Stomach (tissue), 4 donors: ENCODE data around the gene OSMR.

Experiments used
- EP300 ChIP-seq: sonication (generic); formaldehyde crosslinking; IDR thresholded peaks from one replicate; pipeline ENCODE4 v1.6.1; 2017; ENCODE audit warnings: antibody characterized with exemption
- POLR2A ChIP-seq, 4 donors: fragments of 450-650 bp; IDR thresholded peaks; one replicate each; pipeline ENCODE4 v1.6.1; 2016; ENCODE audit warnings: antibody characterized with exemption in 4 of 4, control low read depth in 2 of 4, mild to moderate bottlenecking in 1 of 4, moderate library complexity in 1 of 4
- POLR2AphosphoS5 ChIP-seq, 3 donors: sonication (generic); formaldehyde crosslinking; IDR thresholded peaks; one replicate each; pipeline ENCODE4 v1.6.1; 2016; ENCODE audit warnings: antibody characterized with exemption in 3 of 3
- TF ChIP-seq, protein P1 (sequence below), 7 experiments: fragments of 450-650 bp in 4 of 7; fragments of 200-600 bp in 3 of 7; sonication (generic) in 3 of 7; IDR thresholded peaks; one replicate each; pipeline ENCODE4 v1.5.1; 2016 to 2019; ENCODE audit warnings: antibody characterized with exemption in 7 of 7, control low read depth in 2 of 7, mild to moderate bottlenecking in 1 of 7

DNA sequence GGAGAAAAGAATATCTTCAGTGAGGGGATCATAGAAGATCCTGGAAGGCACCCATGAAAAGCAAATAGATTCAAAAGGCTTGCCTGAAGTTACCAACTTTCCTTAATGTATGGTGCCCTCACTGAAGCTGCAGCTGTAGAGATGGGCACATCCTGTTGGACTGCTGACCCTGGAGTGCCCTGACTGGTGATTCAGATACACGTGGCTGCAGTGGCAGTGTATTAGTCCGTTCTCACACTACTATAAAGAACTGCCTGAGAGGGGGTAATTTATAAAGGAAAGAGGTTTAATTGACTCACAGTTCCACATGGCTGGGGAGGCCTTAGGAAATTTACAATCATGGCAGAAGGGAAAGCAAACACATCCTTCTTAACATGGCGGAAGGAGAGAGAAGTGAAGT lies 80.3 kb downstream of the OSMR start:
- TF ChIP-seq, protein P1, sequence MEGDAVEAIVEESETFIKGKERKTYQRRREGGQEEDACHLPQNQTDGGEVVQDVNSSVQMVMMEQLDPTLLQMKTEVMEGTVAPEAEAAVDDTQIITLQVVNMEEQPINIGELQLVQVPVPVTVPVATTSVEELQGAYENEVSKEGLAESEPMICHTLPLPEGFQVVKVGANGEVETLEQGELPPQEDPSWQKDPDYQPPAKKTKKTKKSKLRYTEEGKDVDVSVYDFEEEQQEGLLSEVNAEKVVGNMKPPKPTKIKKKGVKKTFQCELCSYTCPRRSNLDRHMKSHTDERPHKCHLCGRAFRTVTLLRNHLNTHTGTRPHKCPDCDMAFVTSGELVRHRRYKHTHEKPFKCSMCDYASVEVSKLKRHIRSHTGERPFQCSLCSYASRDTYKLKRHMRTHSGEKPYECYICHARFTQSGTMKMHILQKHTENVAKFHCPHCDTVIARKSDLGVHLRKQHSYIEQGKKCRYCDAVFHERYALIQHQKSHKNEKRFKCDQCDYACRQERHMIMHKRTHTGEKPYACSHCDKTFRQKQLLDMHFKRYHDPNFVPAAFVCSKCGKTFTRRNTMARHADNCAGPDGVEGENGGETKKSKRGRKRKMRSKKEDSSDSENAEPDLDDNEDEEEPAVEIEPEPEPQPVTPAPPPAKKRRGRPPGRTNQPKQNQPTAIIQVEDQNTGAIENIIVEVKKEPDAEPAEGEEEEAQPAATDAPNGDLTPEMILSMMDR (IDR thresholded peaks at IDR 0.05), result no peak
- no peak for TF ChIP-seq POLR2A (IDR thresholded peaks at IDR 0.05)
- no peak for TF ChIP-seq POLR2AphosphoS5 (IDR thresholded peaks at IDR 0.05)
- no peak for TF ChIP-seq EP300
